K562 (cell line): ENCODE data around the gene SLC25A18. TPM values are rescaled to one million over a fixed set of nuclear protein-coding genes. Genes with fewer than 3 reads are reported as not detected.
A peak's percentile ranks its signal among the peaks of the same experiment; 100 is the strongest.

Source experiments
- ATAC-seq: fragments of 200-7000 bp; cut with Tn5 transposase; 3 replicates; pipeline ENCODE4 v1.9.1; 2020; ENCODE audit warnings: moderate library complexity
- BruUV-seq: library from RNA; stranded (reverse); fragments of 400-500 nt; replicated peaks from 2 replicates; lab custom pipeline; 2021; lab: Mats Ljungman, UMichigan
- CTCF ChIA-PET: fragments of 300-600 bp; formaldehyde crosslinking; extraction: SDS; loops from one replicate; lab custom pipeline; 2021; ENCODE audit warnings: low intra/inter-chr PET ratio; lab: Yijun Ruan, JAX
- POLR2A ChIA-PET: fragments of 300-600, 350-650 bp; sonication (Branson Sonifier 250); formaldehyde crosslinking; extraction: SDS; loops from one replicate; lab custom pipeline; 2021; ENCODE audit warnings: antibody characterized with exemption, inconsistent platforms; lab: Yijun Ruan, JAX
- DNase-seq, 4 experiments: peaks; one replicate each; pipeline versions ENCODE4 v3.0.0 to v3.0.0-alpha.2; 2011 to 2018; ENCODE audit warnings: low spot score in 3 of 4, mixed read lengths in 3 of 4; ENCODE audit errors: extremely low read depth in 1 of 4
- FAIRE-seq: peaks from 2 replicates; lab custom pipeline; 2011; peaks lifted over from hg19 to GRCh38; lab: Jason Lieb, UNC
- H2AFZ ChIP-seq: 2 replicates; pipeline ENCODE4 v1.6.0; 2011; ENCODE audit warnings: low read depth, low read length, control low read depth, inconsistent platforms
- H3K27ac ChIP-seq: fragments of 200-600 bp; 3 replicates; pipeline ENCODE4 v1.8.0; 2011; ENCODE audit warnings: low read depth, mild to moderate bottlenecking, control low read depth, inconsistent platforms, low read length, moderate library complexity, mixed read lengths; ENCODE audit errors: extremely low read depth
- H3K27me3 ChIP-seq, 2 experiments: fragments of 300-600 bp in 1 of 2; 2 replicates in 1 of 2; 3 replicates in 1 of 2; pipeline versions ENCODE4 v1.6.0 to v1.8.0; 2011; ENCODE audit warnings: inconsistent platforms in 2 of 2, low read length in 2 of 2, mild to moderate bottlenecking in 1 of 2, mixed read lengths in 1 of 2, moderate library complexity in 1 of 2; ENCODE audit not compliant: control insufficient read depth in 2 of 2, insufficient read depth in 2 of 2
- H3K36me3 ChIP-seq: fragments of 300-600 bp; 3 replicates; pipeline ENCODE4 v1.8.0; 2011; ENCODE audit warnings: mild to moderate bottlenecking, low read length, inconsistent platforms; ENCODE audit not compliant: control insufficient read depth, insufficient read depth
- H3K4me1 ChIP-seq, 2 experiments: fragments of 200-600 bp in 1 of 2; replicated peaks in 1 of 2; 2 replicates in 1 of 2; 3 replicates in 1 of 2; pipeline versions ENCODE4 v1.5.1 to v1.8.0; 2011; ENCODE audit warnings: inconsistent platforms in 2 of 2, low read length in 2 of 2, mild to moderate bottlenecking in 1 of 2, mixed read lengths in 1 of 2, moderate library complexity in 1 of 2; ENCODE audit not compliant: control insufficient read depth in 2 of 2, insufficient read depth in 2 of 2
- H3K4me2 ChIP-seq: 2 replicates; pipeline ENCODE4 v1.6.1; 2011; ENCODE audit warnings: low read length, control low read depth, inconsistent platforms, mixed read lengths; ENCODE audit not compliant: insufficient read depth
- H3K4me3 ChIP-seq: fragments of 200-600 bp; sonication (generic), shearing (Covaris generic); 2 replicates; pipeline ENCODE4 v1.5.1; 2016; ENCODE audit warnings: control low read depth, inconsistent platforms
- H3K79me2 ChIP-seq: fragments of 200-600 bp; 3 replicates; pipeline ENCODE4 v1.8.0; 2011; ENCODE audit warnings: low read length, inconsistent platforms; ENCODE audit not compliant: control insufficient read depth, insufficient read depth
- H3K9ac ChIP-seq, 2 experiments: 2 replicates each; pipeline versions ENCODE4 v1.6.0 to v1.6.1; 2011; ENCODE audit warnings: low read depth in 2 of 2, low read length in 2 of 2, control low read depth in 1 of 2, inconsistent platforms in 1 of 2, mild to moderate bottlenecking in 1 of 2, mixed read lengths in 1 of 2; ENCODE audit not compliant: insufficient read depth in 1 of 2
- H3K9me1 ChIP-seq: one replicate; pipeline ENCODE4 v1.6.0; 2011; ENCODE audit warnings: inconsistent platforms, mild to moderate bottlenecking, low read length, moderate library complexity; ENCODE audit not compliant: control insufficient read depth, insufficient read depth
- H3K9me3 ChIP-seq: replicated peaks from 2 replicates; pipeline ENCODE4 v1.5.1; 2011; ENCODE audit warnings: low read depth, low read length, inconsistent platforms; ENCODE audit not compliant: control insufficient read depth, insufficient read depth
- H4K20me1 ChIP-seq: replicated peaks from 2 replicates; pipeline ENCODE4 v1.6.1; 2011; ENCODE audit warnings: low read length, inconsistent platforms, mixed read lengths; ENCODE audit not compliant: control insufficient read depth, insufficient read depth
- ARID3B ChIP-seq: fragments of 250-450 bp; sonication (Bioruptor Pico); IDR thresholded peaks from 2 replicates; pipeline ENCODE4 v1.4.0; 2020; ENCODE audit warnings: borderline replicate concordance
- CTCF ChIP-seq, 3 experiments: IDR thresholded peaks in 2 of 3; conservative IDR thresholded peaks in 1 of 3; 2 replicates each; pipeline ENCODE4 v1.5.1; 2011 to 2012; ENCODE audit warnings: low read length in 3 of 3, mild to moderate bottlenecking in 3 of 3, control low read depth in 2 of 3, improper control_type of control experiment in 1 of 3, inconsistent platforms in 1 of 3, low read depth in 1 of 3, mixed read lengths in 1 of 3, moderate library complexity in 1 of 3; ENCODE audit not compliant: insufficient read depth in 2 of 3
- GATAD2A ChIP-seq: fragments of 450-650 bp; IDR thresholded peaks from 2 replicates; pipeline ENCODE4 v1.6.1; 2017
- HNRNPH1 ChIP-seq: fragments of 200-400 bp; formaldehyde crosslinking; optimal IDR thresholded peaks from 2 replicates; pipeline ENCODE3; 2017; ENCODE audit warnings: low read depth, mild to moderate bottlenecking, low read length, moderate library complexity
- ID3 ChIP-seq, 2 experiments: fragments of 250-450 bp in 1 of 2; fragments of 450-650 bp in 1 of 2; sonication (Bioruptor Pico) in 1 of 2; IDR thresholded peaks; 2 replicates each; pipeline versions ENCODE4 v1.6.1 to v1.8.0; 2016 to 2021; ENCODE audit warnings: mild to moderate bottlenecking in 2 of 2, moderate library complexity in 2 of 2, missing compliant biosample characterization in 1 of 2, missing genetic modification characterization in 1 of 2
- MEF2A ChIP-seq: IDR thresholded peaks from 2 replicates; pipeline ENCODE4 v1.6.1; 2011; ENCODE audit warnings: low read depth, mild to moderate bottlenecking, low read length, moderate library complexity; ENCODE audit not compliant: control insufficient read depth
- RAD21 ChIP-seq, 2 experiments: fragments of 250-450 bp in 1 of 2; fragments of 450-650 bp in 1 of 2; sonication (Bioruptor Pico) in 1 of 2; formaldehyde crosslinking in 1 of 2; IDR thresholded peaks in 1 of 2; conservative IDR thresholded peaks in 1 of 2; 2 replicates each; pipeline versions ENCODE4 v1.4.0 to v1.8.0; 2020 to 2022; ENCODE audit warnings: mild to moderate bottlenecking in 2 of 2, moderate library complexity in 1 of 2
- SRF ChIP-seq, 2 experiments: fragments of 250-450, 450-650 bp in 1 of 2; sonication (Bioruptor Pico) in 1 of 2; sonication (generic) in 1 of 2; formaldehyde crosslinking; IDR thresholded peaks; 2 replicates each; pipeline versions ENCODE4 v1.5.0 to v1.5.1; 2020 to 2022; ENCODE audit warnings: mild to moderate bottlenecking in 1 of 2, missing genetic modification reagents in 1 of 2
- SRSF3 ChIP-seq: fragments of 200-400 bp; formaldehyde crosslinking; IDR thresholded peaks from 2 replicates; pipeline ENCODE4 v1.6.1; 2016; ENCODE audit warnings: mild to moderate bottlenecking, low read length, moderate library complexity; ENCODE audit not compliant: insufficient read depth
- U2AF1 ChIP-seq: fragments of 200-400 bp; formaldehyde crosslinking; optimal IDR thresholded peaks from 2 replicates; pipeline ENCODE3; 2017; ENCODE audit warnings: mild to moderate bottlenecking, low read depth, low read length, moderate library complexity
- VEZF1 ChIP-seq: fragments of 200-800 bp; sonication (Bioruptor generic); IDR thresholded peaks from 2 replicates; pipeline ENCODE4 v1.6.1; 2017; ENCODE audit warnings: missing genetic modification characterization, missing compliant biosample characterization
- ZEB2 ChIP-seq: fragments of 450-650 bp; IDR thresholded peaks from 2 replicates; pipeline ENCODE4 v1.6.1; 2016
- ZNF384 ChIP-seq: IDR thresholded peaks from 2 replicates; pipeline ENCODE4 v1.6.1; 2012; ENCODE audit warnings: low read depth, low read length, improper control_type of control experiment
- ZNF778 ChIP-seq: fragments of 450-650 bp; formaldehyde crosslinking; IDR thresholded peaks from 2 replicates; pipeline ENCODE4 v1.4.0; 2020; ENCODE audit warnings: mild to moderate bottlenecking, moderate library complexity
- WGBS: fragments of 100-300 bp; shearing (Covaris generic); methylation state at CpG from one replicate; pipeline ENCODE4 v1.1.6; 2016; ENCODE audit warnings: low coverage, mixed read lengths; ENCODE audit not compliant: insufficient coverage; ENCODE audit errors: missing lambda C conversion rate; 5-methylcytosine and 5-hydroxymethylcytosine counted together
- in situ Hi-C: fragments of 300-500 bp; cut with MboI; formaldehyde crosslinking; loops from 4 replicates; pipeline ENCODE4 v1.15.0; 2018; ENCODE audit warnings: inconsistent platforms, mixed read lengths
- intact Hi-C: fragments of 100-400 bp; cut with micrococcal nuclease; formaldehyde crosslinking; loops from 2 replicates; pipeline ENCODE4 v1.14.2; 2022
- polyA plus RNA-seq, 8 experiments: library from polyadenylated mRNA; depleted of rRNA in 4 of 8; stranded (reverse) in 5 of 8; unstranded in 3 of 8; fragments of >200 nt; fragmentation: Nextera tagmentation in 2 of 8; fragmentation: Illumina TruSeq in 1 of 8; extraction: Ambion mirVana in 2 of 8; extraction: Trizol in 1 of 8; gene quantifications; 2 replicates each; pipeline versions ENCODE4 v1.2.1 to v1.2.3, GENCODE V29; 2011 to 2014; ENCODE audit warnings: inconsistent platforms in 1 of 8, missing spikeins in 1 of 8
- total RNA-seq, 7 experiments: library from RNA; depleted of rRNA in 6 of 7; stranded (reverse); fragments of >200 nt in 6 of 7; fragmentation: Illumina TruSeq in 2 of 7; extraction: Trizol in 2 of 7; gene quantifications; 2 replicates each; pipeline versions ENCODE4 v1.2.1 to v1.2.3, GENCODE V29; 2011 to 2021; ENCODE audit warnings: low replicate concordance in 1 of 7

The SLC25A18 gene
- total and polyA plus RNA-seq, 9 of the 15 experiments (the other 6 are each of a cell fraction or from before 2014, with no cell fraction given) = 0.04 TPM; not detected in 8

GRCh38 chr22:17540481-17540880 is 22.8 kb upstream of the SLC25A18 start (continued):
- TF ChIP-seq VEZF1 (CRISPR knock-in tag) (peak; percentile 33; the same call in 1 of the 2 replicates), ZNF778 (CRISPR knock-in tag) (no peak), ZNF384 (no peak), CTCF (IDR thresholded peaks at IDR 0.05 in 2 of 3, conservative IDR thresholded peaks at IDR 0.05 in 1 of 3; ENCODE audit: insufficient read depth in 2 of 3, low read depth in 1 of 3, low read length in 3 of 3) (peak; percentile 69 to 86 (median 80)), RAD21 (CRISPR knock-in tag; conservative IDR thresholded peaks at IDR 0.05 in 1 of 2, IDR thresholded peaks at IDR 0.05 in 1 of 2) (peak; percentile 38 to 75)

GRCh38 chr22:17541476-17541875 is 21.8 kb upstream of the SLC25A18 start:
- under 1% methylated on average over 7 of the region's 7 CpGs for WGBS
- Histone ChIP-seq H3K27me3 (peaks cover 37 to 39% of the 10 kb centered on the region in 2 experiments), H3K36me3 (no peaks in the 10 kb centered on the region), H4K20me1 (peaks cover 4% of the 10 kb centered on the region; the same call in 1 of the 2 replicates), H3K4me3 (no peak overlapping the region), H3K9me1 (no peaks in the 10 kb centered on the region), H3K9ac (no peak overlapping the region)
- no peak for FAIRE-seq
- CTCF ChIA-PET = no interaction called here
- ATAC-seq = no peak
- in situ Hi-C loops = no loop called here
- no peak for TF ChIP-seq SRSF3
- TF ChIP-seq HNRNPH1 = no peak
- TF ChIP-seq ID3 (CRISPR knock-in tag; IDR thresholded peaks at IDR 0.05) = no peak
- TF ChIP-seq ID3 (tag; IDR thresholded peaks at IDR 0.05) = no peak
- no peak for TF ChIP-seq MEF2A
- no peak for TF ChIP-seq ZEB2
- no peak for TF ChIP-seq SRF (CRISPR knock-in tag; IDR thresholded peaks at IDR 0.05)
- no peak for TF ChIP-seq U2AF1
- no peak for TF ChIP-seq ARID3B
- TF ChIP-seq GATAD2A = no peak
- TF ChIP-seq, all 486 proteins: peak for 0
- Histone ChIP-seq H3K4me1 (no peaks in the 10 kb centered on the region), H3K9me3 (no peaks in the 10 kb centered on the region), H2AFZ (no peak overlapping the region), H3K79me2 (no peaks in the 10 kb centered on the region), H3K4me2 (no peak overlapping the region), H3K27ac (no peak overlapping the region)
- DNase-seq = no peak
- no TSS peak for BruUV-seq
- intact Hi-C loops = no loop called here
- POLR2A ChIA-PET = no interaction called here
